Erythroblast (primary cell): Measurements from ENCODE around the gene ATF7IP2.

Source experiments
- GATA1 ChIP-seq: IDR thresholded peaks from 2 replicates; pipeline ENCODE4 v1.6.1; 2011; ENCODE audit warnings: low read depth, mild to moderate bottlenecking, control low read depth, low read length, moderate library complexity
- POLR2A ChIP-seq: IDR thresholded peaks from 2 replicates; pipeline ENCODE4 v1.6.1; 2011; ENCODE audit warnings: mild to moderate bottlenecking, low read length

- TF ChIP-seq POLR2A, result no peak
- no peak for TF ChIP-seq GATA1
Measured at GRCh38 chr16:10480151-10480550, 94.3 kb downstream of the ATF7IP2 start.
